Panc1 (cell line): ENCODE results near the gene NR1H3. TPM values are rescaled to one million over a fixed set of nuclear protein-coding genes. Genes with fewer than 3 reads are reported as not detected.

Experiments
- ATAC-seq: fragments of 200-7000 bp; cut with Tn5 transposase; 2 replicates; pipeline ENCODE4 v1.9.1; 2020; ENCODE audit warnings: mild to moderate bottlenecking, moderate library complexity
- BruUV-seq: library from RNA; stranded (reverse); fragments of 400-500 nt; replicated peaks from 2 replicates; lab custom pipeline; 2021; lab: Mats Ljungman, UMichigan
- CTCF ChIA-PET: fragments of 300-600 bp; sonication (Branson Sonifier 250); formaldehyde crosslinking; loops from one replicate; lab custom pipeline; 2022; ENCODE audit warnings: antibody characterized with exemption; lab: Charles Lee
- POLR2A ChIA-PET: fragments of 300-600 bp; sonication (Branson Sonifier 250); formaldehyde crosslinking; loops from one replicate; lab custom pipeline; 2022; ENCODE audit warnings: antibody characterized with exemption; lab: Charles Lee
- DNase-seq: peaks from one replicate; pipeline ENCODE4 v3.0.0-alpha.2; 2010; ENCODE audit warnings: low read depth, low spot score
- H3K27ac ChIP-seq: 2 replicates; pipeline ENCODE4 v1.5.1; 2011; ENCODE audit warnings: mild to moderate bottlenecking, low read length, inconsistent platforms
- H3K27me3 ChIP-seq: fragments of 200-500 bp; sonication (Bioruptor generic); 2 replicates; pipeline ENCODE4 v1.6.0; 2014; ENCODE audit warnings: low read length, inconsistent platforms; ENCODE audit not compliant: control insufficient read depth, insufficient read depth
- H3K36me3 ChIP-seq: fragments of 200-500 bp; sonication (Bioruptor generic); 2 replicates; pipeline ENCODE4 v1.5.1; 2014; ENCODE audit warnings: inconsistent platforms, mild to moderate bottlenecking, low read length, moderate library complexity; ENCODE audit not compliant: control insufficient read depth, insufficient read depth
- H3K4me1 ChIP-seq: 2 replicates; pipeline ENCODE4 v1.5.1; 2011; ENCODE audit warnings: inconsistent platforms, mild to moderate bottlenecking, low read length, moderate library complexity; ENCODE audit not compliant: control insufficient read depth, insufficient read depth
- H3K4me3 ChIP-seq, 2 experiments: 2 replicates each; pipeline ENCODE4 v1.5.1; 2011 to 2012; ENCODE audit warnings: low read depth in 2 of 2, low read length in 2 of 2, mild to moderate bottlenecking in 2 of 2, inconsistent platforms in 1 of 2, moderate library complexity in 1 of 2
- H3K9me3 ChIP-seq: fragments of 200-500 bp; sonication (Bioruptor generic); 2 replicates; pipeline ENCODE4 v1.5.1; 2014; ENCODE audit warnings: low read depth, mild to moderate bottlenecking, inconsistent platforms, low read length, moderate library complexity; ENCODE audit not compliant: control insufficient read depth, insufficient read depth
- POLR2AphosphoS5 ChIP-seq: IDR thresholded peaks from 2 replicates; pipeline ENCODE4 v1.6.1; 2012; ENCODE audit warnings: mild to moderate bottlenecking, low read depth, low read length, moderate library complexity
- SIN3A ChIP-seq: IDR thresholded peaks from 2 replicates; pipeline ENCODE4 v1.6.1; 2012; ENCODE audit warnings: low read depth, mild to moderate bottlenecking, low read length, moderate library complexity, borderline replicate concordance; ENCODE audit not compliant: insufficient read depth
- TCF7L2 ChIP-seq: IDR thresholded peaks from 2 replicates; pipeline ENCODE4 v1.6.1; 2011; ENCODE audit warnings: mild to moderate bottlenecking, low read depth, low read length, inconsistent platforms
- in situ Hi-C: cut with HindIII; loops from 2 replicates; pipeline ENCODE4 v1.10.0; 2016; ENCODE audit warnings: low sequenced_read_pairs, low pct_unique_long_range_greater_than_20kb
- intact Hi-C: fragments of 100-400 bp; cut with micrococcal nuclease; formaldehyde crosslinking; loops from one replicate; pipeline ENCODE4 v1.10.0; 2022; ENCODE audit not compliant: unreplicated experiment
- total RNA-seq: library from RNA; stranded (reverse); gene quantifications from one replicate; pipeline ENCODE4 v1.2.1, GENCODE V29; 2021; ENCODE audit not compliant: unreplicated experiment
- TF ChIP-seq, protein P1 (sequence below), 2 experiments: IDR thresholded peaks; 2 replicates each; pipeline ENCODE4 v1.6.1; 2011 to 2012; ENCODE audit warnings: low read depth in 2 of 2, control low read depth in 1 of 2, low read length in 1 of 2, mild to moderate bottlenecking in 1 of 2, moderate library complexity in 1 of 2; ENCODE audit not compliant: insufficient read depth in 1 of 2
- TF ChIP-seq, protein P2 (sequence below): fragments of 450-650 bp; IDR thresholded peaks from 2 replicates; pipeline ENCODE4 v1.5.1; 2017; ENCODE audit warnings: mild to moderate bottlenecking

The NR1H3 gene
- total RNA-seq, 1 experiment from 2014 or later: 17.2 TPM

DNA sequence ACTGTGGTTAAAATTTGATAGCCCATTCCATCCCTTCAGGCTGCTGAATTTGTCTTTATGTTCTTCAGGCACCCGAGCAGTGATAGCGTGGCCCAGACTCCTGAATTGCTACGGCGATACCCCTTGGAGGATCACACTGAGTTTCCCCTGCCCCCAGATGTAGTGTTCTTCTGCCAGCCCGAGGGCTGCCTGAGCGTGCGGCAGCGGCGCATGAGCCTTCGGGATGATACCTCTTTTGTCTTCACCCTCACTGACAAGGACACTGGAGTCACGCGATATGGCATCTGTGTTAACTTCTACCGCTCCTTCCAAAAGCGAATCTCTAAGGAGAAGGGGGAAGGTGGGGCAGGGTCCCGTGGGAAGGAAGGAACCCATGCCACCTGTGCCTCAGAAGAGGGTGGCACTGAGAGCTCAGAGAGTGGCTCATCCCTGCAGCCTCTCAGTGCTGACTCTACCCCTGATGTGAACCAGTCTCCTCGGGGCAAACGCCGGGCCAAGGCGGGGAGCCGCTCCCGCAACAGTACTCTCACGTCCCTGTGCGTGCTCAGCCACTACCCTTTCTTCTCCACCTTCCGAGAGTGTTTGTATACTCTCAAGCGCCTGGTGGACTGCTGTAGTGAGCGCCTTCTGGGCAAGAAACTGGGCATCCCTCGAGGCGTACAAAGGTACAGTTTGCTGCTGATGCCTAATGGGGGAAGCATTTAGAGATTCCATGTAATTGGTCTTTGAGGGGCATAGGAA lies 16.9 kb downstream of the NR1H3 start:
- Histone ChIP-seq H3K4me3 (no peak overlapping the region), H3K27ac (no peak overlapping the region), H3K36me3 (peaks cover 16% of the 10 kb centered on the region), H3K27me3 (no peaks in the 10 kb centered on the region), H3K9me3 (no peaks in the 10 kb centered on the region), H3K4me1 (peaks cover 15% of the 10 kb centered on the region)
- in situ Hi-C loops (no loop called here), intact Hi-C loops (no loop called here)
- ATAC-seq (no peak), DNase-seq (no peak)
- POLR2A ChIA-PET: no interaction called here
- no TSS peak for BruUV-seq
- CTCF ChIA-PET: no interaction called here
- TF ChIP-seq TCF7L2 (no peak), SIN3A (no peak), POLR2AphosphoS5 (no peak)
- TF ChIP-seq, protein P1, sequence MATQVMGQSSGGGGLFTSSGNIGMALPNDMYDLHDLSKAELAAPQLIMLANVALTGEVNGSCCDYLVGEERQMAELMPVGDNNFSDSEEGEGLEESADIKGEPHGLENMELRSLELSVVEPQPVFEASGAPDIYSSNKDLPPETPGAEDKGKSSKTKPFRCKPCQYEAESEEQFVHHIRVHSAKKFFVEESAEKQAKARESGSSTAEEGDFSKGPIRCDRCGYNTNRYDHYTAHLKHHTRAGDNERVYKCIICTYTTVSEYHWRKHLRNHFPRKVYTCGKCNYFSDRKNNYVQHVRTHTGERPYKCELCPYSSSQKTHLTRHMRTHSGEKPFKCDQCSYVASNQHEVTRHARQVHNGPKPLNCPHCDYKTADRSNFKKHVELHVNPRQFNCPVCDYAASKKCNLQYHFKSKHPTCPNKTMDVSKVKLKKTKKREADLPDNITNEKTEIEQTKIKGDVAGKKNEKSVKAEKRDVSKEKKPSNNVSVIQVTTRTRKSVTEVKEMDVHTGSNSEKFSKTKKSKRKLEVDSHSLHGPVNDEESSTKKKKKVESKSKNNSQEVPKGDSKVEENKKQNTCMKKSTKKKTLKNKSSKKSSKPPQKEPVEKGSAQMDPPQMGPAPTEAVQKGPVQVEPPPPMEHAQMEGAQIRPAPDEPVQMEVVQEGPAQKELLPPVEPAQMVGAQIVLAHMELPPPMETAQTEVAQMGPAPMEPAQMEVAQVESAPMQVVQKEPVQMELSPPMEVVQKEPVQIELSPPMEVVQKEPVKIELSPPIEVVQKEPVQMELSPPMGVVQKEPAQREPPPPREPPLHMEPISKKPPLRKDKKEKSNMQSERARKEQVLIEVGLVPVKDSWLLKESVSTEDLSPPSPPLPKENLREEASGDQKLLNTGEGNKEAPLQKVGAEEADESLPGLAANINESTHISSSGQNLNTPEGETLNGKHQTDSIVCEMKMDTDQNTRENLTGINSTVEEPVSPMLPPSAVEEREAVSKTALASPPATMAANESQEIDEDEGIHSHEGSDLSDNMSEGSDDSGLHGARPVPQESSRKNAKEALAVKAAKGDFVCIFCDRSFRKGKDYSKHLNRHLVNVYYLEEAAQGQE (IDR thresholded peaks at IDR 0.05; ENCODE audit: insufficient read depth in 1 of 2, low read depth in 2 of 2, low read length in 1 of 2): no peak
- TF ChIP-seq, protein P2, sequence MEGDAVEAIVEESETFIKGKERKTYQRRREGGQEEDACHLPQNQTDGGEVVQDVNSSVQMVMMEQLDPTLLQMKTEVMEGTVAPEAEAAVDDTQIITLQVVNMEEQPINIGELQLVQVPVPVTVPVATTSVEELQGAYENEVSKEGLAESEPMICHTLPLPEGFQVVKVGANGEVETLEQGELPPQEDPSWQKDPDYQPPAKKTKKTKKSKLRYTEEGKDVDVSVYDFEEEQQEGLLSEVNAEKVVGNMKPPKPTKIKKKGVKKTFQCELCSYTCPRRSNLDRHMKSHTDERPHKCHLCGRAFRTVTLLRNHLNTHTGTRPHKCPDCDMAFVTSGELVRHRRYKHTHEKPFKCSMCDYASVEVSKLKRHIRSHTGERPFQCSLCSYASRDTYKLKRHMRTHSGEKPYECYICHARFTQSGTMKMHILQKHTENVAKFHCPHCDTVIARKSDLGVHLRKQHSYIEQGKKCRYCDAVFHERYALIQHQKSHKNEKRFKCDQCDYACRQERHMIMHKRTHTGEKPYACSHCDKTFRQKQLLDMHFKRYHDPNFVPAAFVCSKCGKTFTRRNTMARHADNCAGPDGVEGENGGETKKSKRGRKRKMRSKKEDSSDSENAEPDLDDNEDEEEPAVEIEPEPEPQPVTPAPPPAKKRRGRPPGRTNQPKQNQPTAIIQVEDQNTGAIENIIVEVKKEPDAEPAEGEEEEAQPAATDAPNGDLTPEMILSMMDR: no peak

DNA sequence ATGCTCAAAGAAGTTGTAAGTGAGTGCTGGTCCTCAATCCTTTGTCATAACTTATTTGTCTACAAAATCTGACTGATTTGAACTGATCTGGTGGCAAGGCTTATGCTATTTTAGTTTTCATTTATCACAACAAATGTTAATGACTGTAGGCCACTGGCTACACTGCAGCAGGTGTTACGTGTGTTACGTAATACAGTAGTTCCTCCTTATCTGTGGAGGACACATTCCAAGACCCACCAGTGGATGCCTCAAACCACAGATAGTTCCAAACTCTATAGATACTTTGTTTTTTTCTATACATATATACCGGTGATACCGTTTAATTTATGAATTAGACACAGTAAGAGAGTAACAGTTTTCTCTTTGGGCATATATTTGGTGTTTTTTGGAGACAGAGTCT lies 19.1 kb downstream of the NR1H3 start:
- no peak overlapping the region for H3K4me3 ChIP-seq
- POLR2A ChIA-PET: no interaction called here
- no peaks in the 10 kb centered on the region for H3K9me3 ChIP-seq
- no peak overlapping the region for H3K27ac ChIP-seq
- DNase-seq (no peak), ATAC-seq (no peak)
- TF ChIP-seq TCF7L2 (no peak), POLR2AphosphoS5 (no peak), SIN3A (no peak)
- TF ChIP-seq, protein P1 (IDR thresholded peaks at IDR 0.05; ENCODE audit: insufficient read depth in 1 of 2, low read depth in 2 of 2, low read length in 1 of 2): no peak
- TF ChIP-seq, protein P2: no peak
- CTCF ChIA-PET: no interaction called here
- peaks cover 22% of the 10 kb centered on the region for H3K36me3 ChIP-seq
- no TSS peak for BruUV-seq
- in situ Hi-C loops: no loop called here
- intact Hi-C loops: no loop called here
- no peaks in the 10 kb centered on the region for H3K27me3 ChIP-seq
- peaks cover 1% of the 10 kb centered on the region; the same call in 1 of the 2 replicates for H3K4me1 ChIP-seq
